ENCODE measurements around the gene MBOAT2. TPM values are rescaled to one million over a fixed set of nuclear protein-coding genes. Genes with fewer than 3 reads are reported as not detected.

MBOAT2 gene
- total and polyA plus RNA-seq, 2 of the 13 experiments (the other 11 are each of a cell fraction or from before 2014, with no cell fraction given), result 0.11 to 0.36 TPM

- WGBS (ENCODE audit: low lambda C conversion rate), result 5% methylated on average over 3 of the region's 3 CpGs
- Histone ChIP-seq H3K4me2 (ENCODE audit: low read depth, low read length) (no peak overlapping the region), H3K4me1 (ENCODE audit: insufficient read depth, low read length) (no peaks in the 10 kb centered on the region), H3K27ac (ENCODE audit: extremely low read length, insufficient read depth, low read length) (no peak overlapping the region), H3K4me3 (replicated peaks in 1 of 3; ENCODE audit: insufficient read depth in 1 of 3, low read depth in 2 of 3, low read length in 3 of 3) (no peak overlapping the region), H3K36me3 (replicated peaks in 1 of 2; ENCODE audit: control insufficient read depth in 1 of 2, insufficient read depth in 2 of 2, low read length in 2 of 2) (no peaks in the 10 kb centered on the region), H3K27me3 (ENCODE audit: control insufficient read depth in 1 of 2, insufficient read depth in 2 of 2, low read length in 2 of 2) (peaks cover 0 to 22% of the 10 kb centered on the region in 2 experiments; a peak in 3 of 5 replicates), H3K79me2 (ENCODE audit: insufficient read depth, low read length) (no peaks in the 10 kb centered on the region), H3K9me3 (ENCODE audit: low read length) (no peaks in the 10 kb centered on the region), H4K20me1 (ENCODE audit: insufficient read depth, low read length) (no peaks in the 10 kb centered on the region), H2AFZ (ENCODE audit: low read length) (no peak overlapping the region), H3K9ac (ENCODE audit: insufficient read depth, low read depth, low read length) (no peak overlapping the region)
- DNase-seq (ENCODE audit: low spot score), result no peak
- no peak for ATAC-seq
- intact Hi-C loops (cut with micrococcal nuclease; ENCODE audit: unreplicated experiment) (no loop called here), in situ Hi-C loops (cut with HindIII; ENCODE audit: extremely low pct_ligation_motif_present, low pct_unique_long_range_greater_than_20kb) (no loop called here)
- no peak for FAIRE-seq
- BruUV-seq (replicated peaks), result no TSS peak
- ChIA-PET POLR2A (no interaction called here), CTCF (ENCODE audit: low intra/inter-chr PET ratio, low total read pairs) (no interaction called here)
- no peak for TF ChIP-seq MEIS2 (CRISPR knock-in tag; IDR thresholded peaks at IDR 0.05)
These were observed 29.2 kb upstream of the MBOAT2 start for GRCh38 chr2:9032536-9033255.

GRCh38 chr2:9032121-9032520, 28.6 kb upstream of the MBOAT2 start:
- in situ Hi-C loops (cut with HindIII; ENCODE audit: extremely low pct_ligation_motif_present, low pct_unique_long_range_greater_than_20kb), result no loop called here

More at GRCh38 chr2:9032121-9032520, 28.6 kb upstream of the MBOAT2 start:
- Histone ChIP-seq H3K27me3 (ENCODE audit: control insufficient read depth in 1 of 2, insufficient read depth in 2 of 2, low read length in 2 of 2) (peaks cover 0 to 25% of the 10 kb centered on the region in 2 experiments; a peak in 3 of 5 replicates), H2AFZ (ENCODE audit: low read length) (no peak overlapping the region), H3K9ac (ENCODE audit: insufficient read depth, low read depth, low read length) (no peak overlapping the region), H4K20me1 (ENCODE audit: insufficient read depth, low read length) (no peaks in the 10 kb centered on the region), H3K9me3 (ENCODE audit: low read length) (no peaks in the 10 kb centered on the region), H3K4me3 (replicated peaks in 1 of 3; ENCODE audit: insufficient read depth in 1 of 3, low read depth in 2 of 3, low read length in 3 of 3) (no peak overlapping the region), H3K4me1 (ENCODE audit: insufficient read depth, low read length) (no peaks in the 10 kb centered on the region), H3K36me3 (replicated peaks in 1 of 2; ENCODE audit: control insufficient read depth in 1 of 2, insufficient read depth in 2 of 2, low read length in 2 of 2) (no peaks in the 10 kb centered on the region), H3K27ac (ENCODE audit: extremely low read length, insufficient read depth, low read length) (no peak overlapping the region), H3K79me2 (ENCODE audit: insufficient read depth, low read length) (no peaks in the 10 kb centered on the region), H3K4me2 (ENCODE audit: low read depth, low read length) (no peak overlapping the region)
- CTCF ChIA-PET (ENCODE audit: low intra/inter-chr PET ratio, low total read pairs), result no interaction called here
- POLR2A ChIA-PET, result no interaction called here
- no TSS peak for BruUV-seq (replicated peaks)
- intact Hi-C loops (cut with micrococcal nuclease; ENCODE audit: unreplicated experiment), result no loop called here
- 18% methylated on average over 6 of the region's 6 CpGs for WGBS (ENCODE audit: low lambda C conversion rate)
- FAIRE-seq (no peak), DNase-seq (ENCODE audit: low spot score) (no peak), ATAC-seq (no peak)
- TF ChIP-seq IRF1 (CRISPR knock-in tag; IDR thresholded peaks at IDR 0.05; ENCODE audit: low read depth), result no peak
- no peak for TF ChIP-seq KDM5A (IDR thresholded peaks at IDR 0.05; ENCODE audit: borderline replicate concordance, low read length)
- no peak for TF ChIP-seq CHD4 (IDR thresholded peaks at IDR 0.05; ENCODE audit: borderline replicate concordance, low read length)
- no peak for TF ChIP-seq ZKSCAN1 (IDR thresholded peaks at IDR 0.05; ENCODE audit: low read length)
- no peak for TF ChIP-seq CBX5 (CRISPR knock-in tag; IDR thresholded peaks at IDR 0.05; ENCODE audit: borderline replicate concordance)
- no peak for TF ChIP-seq SAP130 (CRISPR knock-in tag; IDR thresholded peaks at IDR 0.05; ENCODE audit: low read depth)
- TF ChIP-seq HIVEP1 (CRISPR knock-in tag; IDR thresholded peaks at IDR 0.05), result no peak

All from HepG2 (cell line).